HG02973 (cell line): ENCODE data around the gene TXNRD1.
A peak's percentile ranks its signal among the peaks of the same experiment; 100 is the strongest.

Experiments
- ATAC-seq: cut with Tn5 transposase; IDR thresholded peaks from one replicate; pipeline ENCODE4 v1.9.1; 2021; ENCODE audit warnings: moderate library complexity; ENCODE audit not compliant: unreplicated experiment

TXNRD1 gene

GRCh38 chr12:104299842-104300481, 84.4 kb downstream of the TXNRD1 start:
- no peak for ATAC-seq

DNA sequence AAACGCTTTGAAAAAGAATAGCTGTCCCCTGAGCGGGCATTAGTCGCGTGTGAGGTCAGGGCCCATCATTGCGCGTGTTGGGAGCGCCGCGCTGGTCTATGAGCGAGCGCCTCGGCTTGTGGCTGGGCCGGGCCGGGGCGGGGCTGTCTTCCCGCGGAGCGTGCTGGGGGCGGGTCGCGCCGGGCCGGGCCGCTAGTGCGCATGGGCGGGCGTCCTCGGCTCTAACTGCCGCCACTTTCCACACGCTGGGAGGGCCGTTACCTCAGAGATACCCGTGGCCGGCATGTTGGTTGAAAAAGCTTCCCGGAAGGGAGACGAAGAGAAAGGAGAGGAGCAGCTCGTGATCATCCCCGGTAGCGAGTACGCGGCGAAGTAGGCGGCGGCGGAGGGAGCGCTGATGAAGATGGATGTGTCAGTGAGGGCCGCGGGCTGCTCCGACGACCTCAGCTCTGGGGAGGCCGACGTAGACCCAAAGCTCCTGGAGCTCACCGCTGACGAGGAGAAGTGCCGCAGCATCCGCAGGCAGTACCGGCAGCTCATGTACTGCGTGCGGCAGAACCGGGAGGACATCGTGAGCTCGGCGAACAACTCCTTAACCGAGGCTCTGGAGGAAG, 88.1 kb downstream of the TXNRD1 start, which contains the start of gene EID3:
Gene EID3 (plus strand): TSS at position 202 of the 614 bp plus-strand sequence. CDS start 196 bp downstream, at position 398.
- ATAC-seq: peak; percentile 96

DNA sequence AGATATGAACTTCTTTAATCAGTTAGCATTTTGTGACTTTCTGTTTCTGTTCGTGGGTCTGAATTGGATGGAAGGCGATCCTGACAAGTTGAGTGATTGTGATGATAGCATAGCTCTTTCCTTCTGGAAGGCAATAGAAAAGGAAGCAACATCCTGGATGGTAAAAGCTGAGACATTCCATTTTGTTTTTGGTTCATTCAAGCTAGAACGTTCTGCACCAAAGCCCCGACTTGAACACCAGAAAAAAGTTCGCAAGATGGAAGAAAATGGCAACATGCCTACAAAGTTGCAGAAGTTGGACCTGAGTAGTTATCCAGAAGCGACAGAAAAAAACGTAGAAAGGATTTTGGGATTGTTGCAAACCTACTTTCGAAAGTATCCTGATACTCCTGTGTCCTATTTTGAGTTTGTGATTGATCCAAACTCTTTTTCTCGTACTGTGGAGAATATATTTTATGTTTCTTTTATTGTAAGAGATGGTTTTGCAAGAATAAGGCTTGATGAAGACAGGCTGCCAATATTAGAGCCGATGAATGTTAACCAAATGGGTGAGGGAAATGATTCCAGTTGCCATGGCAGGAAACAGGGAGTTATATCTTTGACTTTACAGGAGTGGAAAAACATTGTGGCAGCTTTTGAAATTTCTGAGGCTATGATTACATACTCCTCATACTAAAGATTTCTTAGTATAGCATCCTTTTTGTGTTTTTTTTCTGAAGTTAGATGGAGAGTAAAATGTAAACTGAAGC, 88.9 kb downstream of the TXNRD1 start:
- no peak for ATAC-seq

- no peak for ATAC-seq
These were observed 89.8 kb downstream of the TXNRD1 start for GRCh38 chr12:104305349-104305748.

DNA sequence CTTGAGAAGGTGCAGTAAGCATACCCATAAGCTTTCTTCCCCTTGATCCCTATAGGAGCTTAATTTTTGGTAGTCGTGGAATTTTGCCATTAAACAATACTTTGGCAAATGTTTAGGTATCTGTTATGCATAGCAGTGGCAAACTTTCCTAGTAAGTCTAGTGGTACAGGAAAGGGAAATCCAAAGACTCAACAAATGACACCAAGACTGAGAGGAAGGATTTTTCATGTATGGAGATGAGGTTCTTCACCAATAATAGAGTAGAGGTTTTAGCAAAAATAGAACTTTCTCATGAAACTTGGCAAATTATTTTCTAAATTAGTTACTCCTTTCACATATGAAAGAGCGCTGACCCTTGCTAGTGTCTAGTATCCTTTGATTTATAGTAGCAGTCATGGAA, 90.8 kb downstream of the TXNRD1 start:
- no peak for ATAC-seq

- ATAC-seq: no peak
These were observed 91.5 kb downstream of the TXNRD1 start for GRCh38 chr12:104306943-104307654.

DNA sequence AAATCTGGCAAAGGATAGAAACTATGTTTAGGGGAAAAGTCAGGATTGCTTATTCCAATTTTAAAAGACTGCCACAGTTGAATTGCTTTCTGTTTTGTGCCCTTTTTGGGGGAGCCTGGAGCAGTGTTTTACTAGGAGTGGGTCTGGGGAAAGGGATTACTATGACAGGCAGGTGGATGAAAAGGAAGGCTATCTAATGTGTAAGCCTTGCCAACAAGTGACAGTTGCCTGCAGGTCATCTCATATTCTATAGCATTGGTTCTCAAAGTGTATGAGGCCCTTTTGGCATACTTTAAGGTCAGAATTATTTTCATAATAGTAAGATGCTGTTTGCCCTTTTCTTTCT, 92.0 kb downstream of the TXNRD1 start:
- no peak for ATAC-seq

DNA sequence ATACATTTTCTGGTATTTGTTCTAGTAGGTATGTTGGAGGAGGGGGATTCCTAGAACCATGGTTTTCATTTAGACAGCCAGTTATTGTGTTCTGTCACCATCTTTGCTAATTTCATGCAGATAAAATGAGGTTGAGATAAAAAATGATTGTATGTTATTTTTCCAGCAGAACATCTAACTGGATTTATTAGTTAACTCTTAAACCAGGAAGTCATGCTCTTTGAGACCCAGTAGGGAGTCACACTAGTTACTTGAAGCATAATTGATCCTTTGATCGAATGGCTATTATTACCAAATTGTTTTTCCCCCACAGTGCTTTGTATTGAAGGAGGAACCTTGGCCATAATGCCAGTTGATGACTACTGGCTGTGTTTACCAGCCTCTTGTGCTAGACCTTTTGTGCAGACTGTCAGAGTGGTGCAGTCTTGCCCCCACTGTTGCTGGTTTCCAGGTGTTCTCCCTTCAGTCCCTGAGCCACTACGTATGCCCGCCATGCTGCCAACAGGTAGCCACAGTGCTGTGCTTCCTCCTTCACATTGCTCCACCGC, 93.9 kb downstream of the TXNRD1 start:
- ATAC-seq: no peak

DNA sequence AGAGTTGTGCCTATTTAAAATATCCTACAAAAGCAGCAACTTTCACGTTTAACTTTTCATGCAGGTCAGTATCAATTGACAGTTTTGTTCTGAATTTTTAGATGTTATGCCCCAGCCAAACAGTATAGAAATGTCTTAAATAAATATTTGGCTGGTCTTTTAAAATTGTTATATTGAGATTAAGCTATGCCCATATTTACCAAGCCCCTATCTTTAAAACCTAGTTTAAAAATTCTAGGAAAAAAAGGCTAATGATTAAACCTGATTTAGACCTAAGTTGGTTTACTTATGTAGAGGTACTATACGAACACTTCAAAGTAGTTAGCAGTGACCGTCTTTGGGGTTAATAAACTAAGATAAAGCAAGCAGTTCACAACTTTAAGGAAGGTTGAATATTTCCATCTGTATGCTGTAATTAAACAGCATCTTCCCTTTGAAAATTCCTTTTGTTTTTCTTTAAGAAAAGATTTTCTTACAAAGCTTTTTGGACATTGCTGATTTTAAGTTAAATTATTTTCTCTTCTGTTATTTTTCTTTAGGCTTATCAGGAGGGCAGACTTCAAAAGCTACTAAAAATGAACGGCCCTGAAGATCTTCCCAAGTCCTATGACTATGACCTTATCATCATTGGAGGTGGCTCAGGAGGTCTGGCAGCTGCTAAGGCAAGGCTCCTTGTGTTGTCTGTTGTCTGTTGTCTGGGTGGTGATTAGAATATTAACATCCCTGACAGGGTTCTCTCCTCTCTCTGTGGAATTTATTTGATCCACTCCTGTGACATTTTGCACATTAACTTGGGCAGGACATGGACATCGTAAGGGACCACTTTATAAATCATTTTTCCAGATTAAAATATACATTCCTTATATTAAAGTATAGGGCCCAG, 95.4 kb downstream of the TXNRD1 start:
- ATAC-seq: no peak

- no peak for ATAC-seq
These were observed 96.6 kb downstream of the TXNRD1 start for GRCh38 chr12:104312202-104312601.

GRCh38 chr12:104312654-104313053, 97.1 kb downstream of the TXNRD1 start:
- no peak for ATAC-seq

DNA sequence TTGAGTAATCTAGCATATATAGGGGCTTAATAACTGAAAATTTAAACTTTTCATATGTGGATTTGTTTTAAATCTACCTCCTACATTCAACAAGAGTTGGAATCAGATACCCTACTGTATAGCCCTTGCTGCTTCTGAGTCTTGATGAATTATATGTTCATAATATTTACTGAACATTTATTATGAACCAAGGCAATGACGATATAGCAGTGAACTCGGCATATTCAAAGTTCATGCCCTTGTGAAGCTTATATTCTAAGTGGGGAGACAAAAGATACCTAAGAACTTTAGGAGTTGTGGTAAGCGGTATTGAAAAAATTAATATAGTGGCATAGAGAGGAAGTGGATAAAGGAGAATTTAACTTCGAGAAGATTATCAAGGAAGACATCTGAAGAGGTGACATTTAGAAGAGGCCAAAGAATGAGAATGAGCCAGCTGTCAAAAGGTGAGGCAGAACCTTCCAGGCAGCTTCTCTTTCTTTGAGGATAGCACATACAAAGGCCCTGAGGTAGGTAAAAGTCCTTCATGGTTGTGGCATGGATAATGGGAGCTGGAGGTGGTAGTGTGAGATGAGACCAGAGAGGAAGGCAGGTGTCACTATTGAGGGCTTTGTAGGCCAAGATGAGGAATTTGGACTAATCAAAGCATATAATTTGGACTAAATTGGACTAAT, 98.1 kb downstream of the TXNRD1 start:
- ATAC-seq: no peak

- ATAC-seq: no peak
These were observed 98.6 kb downstream of the TXNRD1 start for GRCh38 chr12:104314242-104314614.

GRCh38 chr12:104315326-104316224, 100.0 kb downstream of the TXNRD1 start:
- no peak for ATAC-seq

- ATAC-seq: no peak
These were observed 101.4 kb downstream of the TXNRD1 start for GRCh38 chr12:104316936-104317335.

- no peak for ATAC-seq
These were observed 102.1 kb downstream of the TXNRD1 start for GRCh38 chr12:104317538-104318210.

- no peak for ATAC-seq
These were observed 103.4 kb downstream of the TXNRD1 start for GRCh38 chr12:104319028-104319427.

DNA sequence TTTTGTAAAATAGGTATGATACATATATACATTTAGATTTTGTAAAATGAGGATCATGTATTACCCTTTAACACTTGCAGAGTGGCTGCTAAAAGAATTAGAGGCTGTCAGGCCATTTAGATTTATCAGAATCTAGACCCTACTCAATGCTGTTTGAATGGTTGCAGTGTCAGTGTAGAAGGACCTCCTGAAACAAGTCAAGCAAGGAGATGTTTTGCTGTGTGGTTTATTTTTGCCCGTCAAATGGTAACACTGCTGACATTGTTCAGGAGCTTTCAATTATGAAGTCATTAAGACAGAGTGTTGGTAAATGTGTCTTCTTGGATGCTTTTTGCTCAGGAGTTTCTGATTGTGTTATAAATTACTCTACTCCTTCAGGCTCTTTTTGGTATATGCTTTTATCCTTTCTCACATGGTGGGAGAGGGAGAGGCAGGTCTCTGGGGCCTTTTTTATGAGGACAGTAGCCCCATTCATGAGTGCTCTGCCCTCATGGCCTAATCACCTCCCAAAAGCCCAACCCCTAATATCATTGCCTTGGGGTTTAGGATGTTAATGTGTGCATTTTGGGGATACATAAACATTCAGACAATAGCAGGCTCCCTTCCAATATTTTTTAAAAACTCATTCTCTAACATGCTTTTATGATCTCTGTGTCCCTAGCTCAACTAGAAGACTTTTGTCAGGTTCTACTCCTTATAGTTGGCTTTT, 104.5 kb downstream of the TXNRD1 start:
- ATAC-seq: no peak
